ENCODE data around the gene MRRF.

MRRF gene

GRCh38 chr9:122228568-122229484 lies 35.9 kb upstream of the MRRF start, which contains the start of gene LHX6:
LHX6 (minus strand) TSS chr9:122228957; CDS start chr9:122228740, 217 bp downstream.
- DNase-seq = no peak

- DNase-seq = no peak
These were observed 35.2 kb upstream of the MRRF start for GRCh38 chr9:122229485-122229837.

- no peak for DNase-seq
These were observed 31.8 kb upstream of the MRRF start for GRCh38 chr9:122232796-122233306.

- no peak for DNase-seq
These were observed 30.5 kb upstream of the MRRF start for GRCh38 chr9:122234022-122234748.

- DNase-seq = no peak
These were observed 28.0 kb upstream of the MRRF start for GRCh38 chr9:122236681-122237080.

GRCh38 chr9:122239722-122240121 lies 25.0 kb upstream of the MRRF start:
- no peak for DNase-seq

GRCh38 chr9:122244349-122244748 lies 20.3 kb upstream of the MRRF start:
- no peak for DNase-seq

- DNase-seq = no peak
These were observed 18.0 kb upstream of the MRRF start for GRCh38 chr9:122246666-122247065.

- DNase-seq = no peak
These were observed 16.2 kb upstream of the MRRF start for GRCh38 chr9:122248448-122248865.

- no peak for DNase-seq
These were observed 13.3 kb upstream of the MRRF start for GRCh38 chr9:122251351-122251750.

GRCh38 chr9:122252796-122253195 lies 11.9 kb upstream of the MRRF start:
- DNase-seq = no peak

GRCh38 chr9:122254761-122255160 lies 9.9 kb upstream of the MRRF start:
- DNase-seq = no peak

GRCh38 chr9:122256206-122256605 lies 8.5 kb upstream of the MRRF start:
- DNase-seq = no peak

GRCh38 chr9:122258886-122259415 lies 5.7 kb upstream of the MRRF start:
- no peak for DNase-seq

- no peak for DNase-seq
These were observed 3.2 kb upstream of the MRRF start for GRCh38 chr9:122261469-122261881.

GRCh38 chr9:122262073-122262472 lies 2.6 kb upstream of the MRRF start:
- no peak for DNase-seq

- no peak for DNase-seq
These were observed 858 bp upstream of the MRRF start for GRCh38 chr9:122263699-122264349.

GRCh38 chr9:122265149-122265915 lies 650 bp downstream of the MRRF start:
- peak in 1 of 2 experiments; percentile 13 for DNase-seq

- DNase-seq = no peak
These were observed 3.5 kb downstream of the MRRF start for GRCh38 chr9:122268041-122268814.

GRCh38 chr9:122274055-122274454 lies 9.4 kb downstream of the MRRF start:
- DNase-seq = no peak

- DNase-seq = no peak
These were observed 11.4 kb downstream of the MRRF start for GRCh38 chr9:122276096-122276495.
